HG03045 (cell line): Measurements from ENCODE around the gene SH2D3C.
"Not testable (repeated sequence)": the region's sequence is repeated elsewhere in the genome, so short reads cannot be mapped to it uniquely, and the experiment has no call there.

Experiments
- ATAC-seq: cut with Tn5 transposase; IDR thresholded peaks from one replicate; pipeline ENCODE4 v1.9.1; 2021; ENCODE audit warnings: mild to moderate bottlenecking, moderate library complexity; ENCODE audit not compliant: unreplicated experiment

SH2D3C gene

GRCh38 chr9:127769101-127769500 is 9.4 kb downstream of the SH2D3C start:
- ATAC-seq, result no peak

GRCh38 chr9:127768698-127769097 is 9.8 kb downstream of the SH2D3C start:
- no peak for ATAC-seq

GRCh38 chr9:127767909-127768331 is 10.5 kb downstream of the SH2D3C start:
- ATAC-seq, result no peak

GRCh38 chr9:127767410-127767809 is 11.1 kb downstream of the SH2D3C start:
- ATAC-seq, result no peak

GRCh38 chr9:127765418-127765817 is 13.0 kb downstream of the SH2D3C start:
- ATAC-seq, result no peak

GRCh38 chr9:127763918-127764384 is 14.5 kb downstream of the SH2D3C start:
- no peak for ATAC-seq

GRCh38 chr9:127762111-127762676 is 16.3 kb downstream of the SH2D3C start:
- no peak for ATAC-seq

- ATAC-seq, result no peak
Measured at GRCh38 chr9:127761491-127761956, 16.9 kb downstream of the SH2D3C start.

GRCh38 chr9:127761061-127761460 is 17.4 kb downstream of the SH2D3C start:
- no peak for ATAC-seq

GRCh38 chr9:127758843-127759242 is 19.6 kb downstream of the SH2D3C start:
- ATAC-seq, result no peak

- ATAC-seq, result not testable (repeated sequence)
Measured at GRCh38 chr9:127756776-127757175, 21.7 kb downstream of the SH2D3C start.

- no peak for ATAC-seq
Measured at GRCh38 chr9:127756233-127756632, 22.2 kb downstream of the SH2D3C start.

GRCh38 chr9:127755061-127756060 is 23.1 kb downstream of the SH2D3C start:
- ATAC-seq, result no peak

- ATAC-seq, result no peak
Measured at GRCh38 chr9:127754099-127755060, 24.1 kb downstream of the SH2D3C start.

GRCh38 chr9:127753622-127754021 is 24.8 kb downstream of the SH2D3C start:
- ATAC-seq, result no peak

GRCh38 chr9:127753148-127753547 is 25.3 kb downstream of the SH2D3C start:
- no peak for ATAC-seq

- no peak for ATAC-seq
Measured at GRCh38 chr9:127751269-127752054, 27.0 kb downstream of the SH2D3C start.

GRCh38 chr9:127749090-127749787 is 29.2 kb downstream of the SH2D3C start:
- no peak for ATAC-seq

GRCh38 chr9:127746959-127747569 is 31.4 kb downstream of the SH2D3C start:
- ATAC-seq, result no peak
